GM21737 (cell line): ENCODE results near the gene EPN2.
"Not testable (repeated sequence)": the region's sequence is repeated elsewhere in the genome, so short reads cannot be mapped to it uniquely, and the experiment has no call there.

Experiments used
- ATAC-seq: cut with Tn5 transposase; IDR thresholded peaks from one replicate; pipeline ENCODE4 v1.9.1; 2021; ENCODE audit warnings: mild to moderate bottlenecking, moderate library complexity; ENCODE audit not compliant: unreplicated experiment

Gene EPN2

DNA sequence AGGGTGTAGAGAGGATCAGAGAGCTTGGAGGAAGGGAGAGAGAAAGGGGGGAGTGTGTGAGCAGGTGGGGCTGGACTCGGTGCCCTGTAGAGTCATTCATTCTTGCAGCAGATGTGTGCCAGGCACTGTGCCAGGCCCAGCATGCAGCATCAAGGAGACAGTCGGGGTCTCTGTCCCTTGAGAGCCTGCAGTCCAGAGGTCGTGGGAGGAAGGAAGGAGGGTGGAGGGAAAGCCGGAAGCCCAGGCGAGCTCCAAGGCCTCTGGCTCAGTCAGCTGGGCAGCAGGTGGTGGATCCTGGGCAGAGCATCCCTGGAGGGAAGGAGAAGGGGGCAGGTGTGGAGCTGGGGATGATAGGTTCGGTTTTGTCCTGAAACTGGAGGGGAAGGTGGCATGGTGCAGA, 27.5 kb downstream of the EPN2 start:
- no peak for ATAC-seq

DNA sequence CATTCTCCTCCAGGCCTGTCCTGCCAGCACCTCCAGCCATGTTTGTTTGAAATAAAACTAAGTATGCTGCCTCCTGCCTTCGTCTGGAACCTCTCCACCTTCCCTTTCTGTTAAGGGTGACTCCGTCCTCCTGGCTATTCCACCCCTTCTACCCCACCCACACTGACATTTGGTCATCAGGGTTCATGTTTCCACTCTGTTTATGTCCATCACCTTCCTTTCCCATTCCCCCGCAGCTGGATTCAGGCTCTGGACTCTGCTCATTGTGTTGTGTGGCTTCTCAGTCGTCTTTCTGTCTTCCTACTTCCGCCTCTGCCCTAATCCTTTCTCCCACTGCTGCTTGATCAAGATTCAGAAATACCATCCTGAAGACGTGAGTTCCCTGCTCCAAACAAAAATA, 28.6 kb downstream of the EPN2 start:
- ATAC-seq = no peak

DNA sequence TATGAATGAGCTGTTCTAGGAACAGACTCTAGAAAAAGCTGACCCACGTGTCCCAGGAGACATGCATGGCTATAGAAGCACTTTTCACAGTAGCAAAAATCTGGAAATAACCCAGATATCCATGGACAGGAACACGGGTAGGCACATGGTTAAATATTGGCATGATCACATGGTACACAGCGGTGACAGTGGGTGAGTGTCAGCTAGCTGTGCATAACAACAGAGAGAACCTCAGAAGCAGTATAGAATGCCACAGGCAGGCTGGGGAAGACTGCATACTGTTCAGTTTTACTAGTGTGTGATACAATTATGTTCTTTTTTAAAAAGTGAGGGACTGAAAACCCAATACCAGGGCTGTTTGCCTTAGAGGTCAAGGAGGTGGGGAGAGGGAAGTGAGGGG, 31.4 kb downstream of the EPN2 start:
- no peak for ATAC-seq

DNA sequence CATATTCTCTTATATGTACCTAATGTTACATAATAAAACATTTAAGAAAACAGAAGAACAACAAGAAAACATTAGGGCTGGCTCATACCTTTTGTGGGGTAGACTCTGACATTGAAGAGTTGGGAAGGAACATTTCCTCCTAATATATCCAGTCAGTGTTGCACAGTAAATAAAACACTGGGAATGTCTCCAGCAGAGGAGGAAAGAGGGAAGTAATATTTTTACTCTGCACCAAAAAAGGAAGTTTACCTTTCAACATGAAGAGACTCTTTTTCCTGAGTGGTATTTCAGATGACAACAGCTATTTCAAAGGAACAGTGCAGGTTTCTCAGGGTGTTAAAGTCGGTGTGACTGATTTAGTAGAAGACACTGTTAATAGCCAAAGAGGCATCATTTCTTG, 31.9 kb downstream of the EPN2 start:
- no peak for ATAC-seq

DNA sequence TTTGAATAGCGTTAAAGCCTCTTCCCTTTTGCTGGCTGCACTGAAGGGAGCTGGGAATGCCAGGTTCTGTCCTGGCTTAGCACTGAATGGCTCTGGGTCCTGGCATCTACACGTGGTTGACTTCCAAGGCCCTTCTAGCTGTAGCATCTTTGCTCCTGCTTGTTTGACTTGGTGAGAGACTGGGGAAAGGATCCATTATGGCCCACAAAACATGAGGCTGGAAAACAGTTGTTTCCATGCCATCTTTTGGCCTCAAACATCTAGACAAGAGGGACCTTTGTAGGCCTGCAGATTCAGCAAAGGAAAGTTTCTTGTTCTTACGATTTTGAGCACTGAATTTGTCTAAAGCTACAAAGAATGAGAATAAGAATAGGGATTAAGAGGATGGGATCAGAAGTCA, 32.5 kb downstream of the EPN2 start:
- no peak for ATAC-seq

DNA sequence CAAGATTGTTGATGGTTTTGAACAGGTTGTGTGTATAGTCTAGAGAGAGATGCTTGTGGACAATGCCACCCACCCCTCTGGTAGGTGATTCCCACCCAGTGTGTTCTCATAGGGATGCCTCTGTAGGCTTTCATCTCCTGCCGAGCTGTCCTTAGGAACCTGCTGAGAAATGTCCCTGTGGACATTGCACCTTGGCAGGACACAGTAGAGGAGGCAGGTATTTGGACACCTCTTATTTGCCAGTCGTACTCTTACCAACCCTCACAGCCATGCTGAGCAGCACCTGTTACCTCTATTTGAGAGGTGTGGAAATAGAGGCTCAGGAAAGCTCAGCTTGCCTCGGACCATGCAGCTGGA, 33.2 kb downstream of the EPN2 start:
- no peak for ATAC-seq

DNA sequence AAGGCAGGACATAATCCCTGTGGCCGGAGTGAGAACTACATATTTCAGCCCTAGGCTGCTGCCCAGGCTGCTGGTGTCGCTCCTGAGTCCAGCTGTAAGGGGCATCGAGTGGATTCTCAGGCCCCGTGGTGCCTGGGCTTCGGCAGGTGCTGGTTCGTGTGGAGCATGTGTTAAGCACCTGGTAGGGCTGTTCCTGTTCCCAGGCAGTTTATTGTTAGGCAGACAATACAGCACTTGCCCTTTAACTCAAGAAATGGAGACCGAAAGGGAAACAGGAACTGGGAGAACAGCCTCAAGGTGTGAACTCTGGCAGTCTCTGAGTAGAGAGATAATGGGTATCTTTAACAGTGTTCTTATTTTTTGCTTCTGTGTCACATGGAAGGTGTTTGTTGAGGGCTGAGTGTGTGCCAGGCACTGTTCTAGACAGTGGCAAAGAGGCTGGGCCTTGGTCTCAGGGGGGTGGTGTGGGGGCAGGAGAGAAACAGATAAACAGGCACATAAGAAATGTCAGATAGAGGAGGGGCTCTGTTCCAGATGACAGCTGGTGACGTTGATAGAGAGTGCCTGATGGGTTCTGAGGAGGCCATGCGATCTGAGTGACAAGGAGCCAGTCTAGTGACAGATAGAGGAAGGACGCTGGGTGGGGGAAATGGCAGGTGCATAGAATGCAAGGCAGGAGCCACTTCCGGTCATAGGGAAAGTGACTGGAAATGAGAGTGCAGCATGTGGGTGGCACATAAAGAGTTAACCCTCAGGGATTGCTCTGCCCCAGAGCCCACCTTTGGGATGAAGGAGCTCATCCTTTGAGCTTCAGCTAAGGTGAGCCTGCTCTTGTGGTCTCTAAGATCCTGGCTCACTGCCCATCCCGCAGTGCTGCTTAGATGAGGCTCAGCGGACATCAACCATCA, 33.8 kb downstream of the EPN2 start:
- peak; percentile 70 for ATAC-seq

DNA sequence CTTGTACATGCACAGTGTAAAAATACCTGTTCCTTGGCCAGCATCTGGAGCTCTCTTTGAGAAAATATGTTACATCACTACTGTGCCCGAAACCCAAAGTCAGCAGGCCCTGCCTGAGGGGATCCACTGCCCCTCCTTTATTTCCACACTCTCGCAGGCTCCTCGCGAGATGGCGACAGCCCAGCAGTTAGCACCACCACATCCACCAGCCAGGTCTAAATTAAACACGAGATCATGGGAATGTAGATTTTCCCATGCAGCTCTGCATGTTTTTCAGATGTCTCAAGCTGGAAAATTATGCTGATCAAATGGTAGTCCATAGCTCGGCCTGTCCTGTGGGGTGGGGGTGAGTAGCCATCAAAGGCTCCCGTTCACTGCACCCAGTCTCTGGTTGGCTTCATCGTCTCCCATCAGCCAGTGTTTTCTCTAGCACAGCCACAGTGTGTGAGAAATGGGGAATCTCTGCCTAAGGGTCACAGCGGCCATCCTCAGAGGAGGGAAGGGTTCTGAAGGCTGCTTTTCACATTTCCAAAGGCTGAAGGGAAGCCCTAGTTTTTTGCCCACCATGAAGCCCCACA, 34.7 kb downstream of the EPN2 start:
- ATAC-seq = no peak

DNA sequence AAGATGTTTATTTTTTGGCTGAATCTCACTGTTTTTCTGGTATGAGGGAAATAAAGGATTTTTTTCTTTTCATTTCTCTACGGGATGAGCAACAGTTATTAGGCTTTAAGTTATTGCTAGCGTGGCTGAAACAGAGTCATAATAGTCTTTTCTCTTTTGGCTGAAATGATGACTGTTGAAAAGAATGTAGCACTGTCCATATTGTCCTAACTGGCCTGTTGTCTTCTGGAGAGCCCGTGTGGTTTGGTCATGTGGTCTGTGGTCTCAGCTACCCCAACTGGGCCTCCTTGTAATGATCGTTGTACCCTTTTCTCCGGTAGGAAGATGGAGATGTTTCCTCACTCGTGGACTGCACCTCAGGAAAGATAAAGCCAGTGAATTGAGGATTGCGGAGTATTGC, 36.6 kb downstream of the EPN2 start:
- no peak for ATAC-seq

DNA sequence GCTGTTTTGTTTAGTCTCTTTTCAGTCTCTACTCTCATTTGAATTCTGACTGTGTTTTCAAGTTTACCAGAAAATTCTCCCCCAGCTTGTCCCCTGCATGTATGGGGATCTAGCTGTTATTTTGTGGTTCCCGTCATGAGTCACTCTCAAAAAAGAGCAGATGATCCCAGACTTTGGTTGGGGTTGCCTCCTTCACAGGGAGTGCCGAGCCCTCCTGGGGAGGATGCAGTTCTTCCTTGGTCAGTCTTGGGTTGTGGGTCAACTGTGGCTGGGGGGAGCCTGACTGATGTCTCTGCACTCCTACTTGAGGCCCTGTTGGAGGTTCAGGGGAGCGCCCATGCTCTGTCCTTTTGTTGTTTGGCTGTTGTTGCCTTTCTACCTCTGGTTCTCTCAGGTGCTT, 37.7 kb downstream of the EPN2 start:
- ATAC-seq = no peak

DNA sequence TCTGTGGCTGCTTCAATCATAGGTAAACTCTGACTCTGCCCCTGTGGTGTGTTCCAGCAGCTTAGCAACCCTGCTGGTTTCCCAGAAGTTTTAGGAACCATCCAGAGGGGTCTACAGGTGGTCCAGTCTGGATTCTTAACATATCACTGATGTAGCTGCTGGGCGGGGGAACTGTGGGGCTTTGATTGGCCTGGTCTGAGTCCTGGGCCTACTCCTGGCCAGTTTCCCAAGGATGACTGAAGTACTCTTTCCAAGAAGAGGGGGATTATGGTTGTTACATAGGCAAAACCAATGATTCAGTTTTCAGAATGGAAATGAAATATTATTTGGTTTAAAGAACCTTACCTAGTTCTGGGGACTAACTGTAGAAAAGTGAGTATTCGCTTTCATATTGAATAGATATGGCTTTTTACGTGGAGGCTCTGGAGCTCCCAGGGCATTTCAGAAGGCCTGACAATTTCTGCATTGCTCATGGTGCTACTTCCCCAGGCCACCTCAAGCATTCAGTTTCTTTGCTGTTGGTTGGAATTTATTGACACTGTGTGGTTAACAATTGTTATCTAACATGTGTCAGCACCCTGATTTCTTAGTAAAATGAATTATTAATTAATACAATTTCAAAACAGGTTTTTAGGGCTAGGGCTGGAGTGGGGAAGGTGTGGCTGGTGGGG, 38.4 kb downstream of the EPN2 start:
- no peak for ATAC-seq

DNA sequence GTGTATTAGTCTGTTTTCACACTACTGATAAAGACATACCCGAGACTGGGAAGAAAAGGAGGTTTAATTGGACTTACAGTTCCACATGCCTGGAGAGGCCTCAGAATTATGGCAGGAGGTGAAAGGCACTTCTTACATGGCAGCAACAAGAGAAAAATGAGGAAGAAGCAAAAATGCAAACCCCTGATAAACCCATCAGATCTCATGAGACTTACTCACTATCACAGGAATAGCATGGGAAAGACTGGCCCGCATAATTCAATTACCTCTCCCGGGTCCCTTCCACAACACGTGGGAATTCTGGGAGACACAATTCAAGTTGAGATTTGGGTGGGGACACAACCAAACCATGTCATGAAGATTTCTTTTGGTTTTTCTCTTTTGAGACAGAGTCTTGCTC, 41.1 kb downstream of the EPN2 start:
- not testable (repeated sequence) for ATAC-seq

DNA sequence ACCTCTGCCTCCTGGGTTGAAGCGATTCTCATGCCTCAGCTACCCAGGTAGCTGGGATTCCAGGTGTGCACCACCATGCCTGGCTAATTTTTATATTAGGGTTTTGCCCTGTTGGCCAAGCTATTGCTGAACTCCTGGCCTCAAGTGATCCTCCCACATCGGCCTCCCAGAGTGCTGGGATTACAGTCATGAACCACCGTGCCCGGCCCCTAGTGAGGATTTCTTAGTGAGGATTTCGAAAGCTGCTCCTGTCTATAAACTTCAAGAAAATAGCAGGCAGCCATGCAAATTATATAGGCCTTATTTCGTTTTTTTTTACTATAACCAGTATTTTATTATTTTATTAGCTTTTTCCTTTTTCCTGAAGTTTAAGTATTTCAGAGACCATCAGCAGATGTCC, 41.6 kb downstream of the EPN2 start:
- no peak for ATAC-seq

DNA sequence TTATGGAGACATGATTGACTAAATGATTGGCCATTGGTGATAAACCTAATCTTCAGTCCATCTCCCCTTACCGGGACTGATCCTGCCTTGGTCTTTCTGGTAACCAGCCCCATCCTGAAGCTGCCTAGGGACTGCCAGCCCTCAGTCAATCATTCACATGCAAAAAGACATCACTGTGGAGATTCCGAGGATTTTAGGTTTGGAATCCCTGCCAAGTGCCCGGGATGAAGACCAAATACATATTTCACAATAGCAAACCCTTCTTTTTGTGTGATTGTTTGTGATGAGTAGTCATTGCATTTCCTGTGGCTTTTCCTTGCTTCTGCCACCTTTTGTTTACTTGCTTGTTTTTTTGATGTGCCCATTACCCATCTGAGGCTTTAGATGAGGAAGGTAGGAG, 44.0 kb downstream of the EPN2 start:
- no peak for ATAC-seq

DNA sequence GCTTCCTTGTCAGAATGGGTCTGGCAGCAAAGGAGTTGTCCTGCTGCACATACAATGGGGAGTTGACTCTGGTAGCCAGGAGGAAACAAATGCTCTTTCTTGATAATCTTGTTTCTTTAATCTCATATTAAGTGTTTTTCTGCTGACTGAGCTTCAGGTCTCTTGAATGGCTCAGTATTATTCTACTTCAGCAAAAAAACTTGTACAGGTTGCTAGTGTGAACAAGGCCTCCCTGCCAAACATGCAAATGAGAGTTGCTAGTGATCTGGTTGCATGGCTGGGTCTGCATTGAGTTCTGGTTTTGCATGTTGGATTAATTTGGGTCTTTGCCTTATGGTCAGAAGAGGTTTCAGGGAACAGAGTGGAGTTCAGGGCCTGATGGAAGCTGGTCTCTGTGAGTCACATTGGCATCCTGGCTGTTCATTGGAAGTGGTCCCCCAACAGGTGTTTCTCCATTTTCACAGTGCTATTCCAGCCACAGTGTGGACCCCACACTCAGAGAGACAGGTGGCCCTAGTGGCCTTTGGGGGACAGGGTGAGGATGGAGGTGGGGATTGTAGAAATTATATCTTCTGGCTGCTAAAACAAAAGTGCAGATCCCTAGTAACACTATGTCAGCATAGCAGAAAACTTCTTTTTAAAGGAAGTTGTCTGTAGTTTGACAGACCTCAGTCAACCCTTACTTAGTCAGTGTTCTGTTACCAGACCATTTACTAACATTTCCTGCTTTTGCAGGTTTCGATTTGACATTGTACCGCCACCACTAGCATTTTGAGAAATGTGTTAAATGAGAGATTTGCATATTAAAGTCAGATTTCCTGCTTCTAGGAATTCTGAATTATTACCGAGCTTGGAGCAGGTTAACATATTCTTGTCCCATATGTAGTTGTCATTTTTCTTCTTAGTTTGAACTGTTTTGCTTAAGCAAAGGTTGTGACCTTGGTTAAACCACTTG, 47.1 kb downstream of the EPN2 start:
- ATAC-seq = no peak

DNA sequence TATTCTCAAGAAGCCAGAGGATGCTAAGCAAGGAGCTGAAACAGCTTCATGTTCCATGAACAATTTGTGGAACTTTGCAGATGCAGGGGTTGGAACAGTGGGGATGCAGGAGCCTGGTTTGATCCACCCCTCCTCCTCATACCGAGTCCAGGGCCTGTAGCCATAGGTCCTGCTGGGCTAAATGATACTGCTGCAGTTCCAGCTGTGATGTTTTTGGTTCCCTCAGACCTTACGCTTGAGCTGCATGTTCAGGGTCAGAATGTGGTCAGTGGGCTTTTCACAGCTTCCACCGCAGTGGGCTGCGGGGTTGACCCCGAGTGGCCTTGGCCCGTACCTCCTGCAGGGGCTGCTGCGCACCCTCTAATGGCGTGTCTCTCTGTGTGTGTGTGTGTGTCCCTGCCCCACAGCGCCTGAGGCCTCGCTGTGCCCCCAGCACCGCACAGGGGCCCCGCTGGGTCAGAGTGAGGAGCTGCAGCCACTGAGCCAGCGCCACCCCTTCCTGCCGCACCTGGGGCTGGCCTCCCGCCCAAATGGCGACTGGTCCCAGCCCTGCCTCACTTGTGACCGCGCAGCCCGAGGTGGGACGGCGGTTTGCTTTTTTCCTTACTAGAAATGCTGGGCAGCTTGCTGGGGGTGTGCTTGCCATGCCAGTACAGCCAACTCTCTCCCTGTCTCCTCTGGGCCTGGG, 48.2 kb downstream of the EPN2 start:
- no peak for ATAC-seq

DNA sequence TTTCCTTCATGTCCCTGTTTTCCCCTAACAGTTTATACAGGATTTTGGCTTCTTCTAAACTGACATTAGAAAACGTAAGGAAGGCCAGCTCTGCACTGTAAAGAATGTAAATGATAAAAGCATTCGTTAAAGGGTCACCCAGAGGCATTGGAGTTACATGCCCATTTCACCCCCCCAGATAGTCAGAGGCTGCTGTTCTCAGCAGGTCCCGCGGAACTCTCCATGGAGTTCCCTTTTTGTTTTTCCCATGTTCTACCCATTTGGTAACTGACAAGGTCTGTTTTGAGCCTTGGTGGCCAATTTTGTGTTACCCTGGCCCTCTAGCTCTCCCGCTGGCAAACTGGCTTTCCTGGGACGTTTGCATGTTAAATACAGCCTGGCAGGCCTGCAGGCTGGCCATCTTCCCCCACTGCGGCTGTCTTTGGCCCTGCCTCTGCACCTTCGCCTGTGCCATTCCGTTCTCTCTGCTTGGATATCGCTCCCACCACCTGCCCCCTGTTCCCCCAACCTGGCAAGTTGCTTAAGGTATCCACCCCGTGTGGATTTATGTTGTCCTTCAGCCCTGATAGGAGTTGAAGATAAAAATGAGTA, 49.7 kb downstream of the EPN2 start:
- no peak for ATAC-seq

DNA sequence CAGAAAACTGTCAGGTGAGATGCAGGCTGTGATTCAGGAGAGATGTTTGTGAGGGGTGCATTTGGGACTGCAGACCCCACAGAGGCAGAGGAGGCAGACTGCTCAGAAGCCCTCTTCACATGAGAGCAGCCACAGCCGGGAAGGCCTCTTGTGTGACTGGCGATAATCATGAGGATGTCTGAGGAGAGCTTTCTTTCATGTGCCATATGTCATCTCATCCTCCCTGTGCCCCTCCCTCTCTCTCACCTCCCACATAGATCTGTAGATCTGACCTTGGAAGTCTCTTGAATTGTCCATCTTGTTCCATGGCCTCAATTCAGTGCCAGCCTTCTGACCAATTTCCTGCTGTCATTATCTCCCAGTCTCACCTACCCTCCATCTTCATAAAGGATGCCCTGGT, 50.5 kb downstream of the EPN2 start:
- no peak for ATAC-seq

DNA sequence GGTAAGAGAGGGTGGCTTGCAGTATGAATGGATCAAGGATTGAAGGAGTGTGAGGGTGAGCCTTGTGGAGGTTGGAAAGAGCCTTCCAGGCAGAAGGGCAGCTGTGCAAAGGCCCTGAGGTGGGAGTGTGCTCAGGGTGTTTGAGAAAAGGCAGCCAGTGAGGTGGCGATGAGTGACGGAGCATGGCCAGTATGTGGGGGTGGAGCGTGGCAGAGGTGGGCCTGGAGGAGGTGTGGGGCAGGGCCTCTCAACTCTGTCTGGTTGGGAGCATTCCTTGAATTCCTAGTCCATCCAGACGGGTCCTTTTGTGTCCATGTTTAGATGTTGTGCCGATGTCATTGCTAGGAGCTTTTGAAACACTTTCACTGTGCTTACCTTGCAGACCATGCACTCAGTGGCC, 51.3 kb downstream of the EPN2 start:
- no peak for ATAC-seq

DNA sequence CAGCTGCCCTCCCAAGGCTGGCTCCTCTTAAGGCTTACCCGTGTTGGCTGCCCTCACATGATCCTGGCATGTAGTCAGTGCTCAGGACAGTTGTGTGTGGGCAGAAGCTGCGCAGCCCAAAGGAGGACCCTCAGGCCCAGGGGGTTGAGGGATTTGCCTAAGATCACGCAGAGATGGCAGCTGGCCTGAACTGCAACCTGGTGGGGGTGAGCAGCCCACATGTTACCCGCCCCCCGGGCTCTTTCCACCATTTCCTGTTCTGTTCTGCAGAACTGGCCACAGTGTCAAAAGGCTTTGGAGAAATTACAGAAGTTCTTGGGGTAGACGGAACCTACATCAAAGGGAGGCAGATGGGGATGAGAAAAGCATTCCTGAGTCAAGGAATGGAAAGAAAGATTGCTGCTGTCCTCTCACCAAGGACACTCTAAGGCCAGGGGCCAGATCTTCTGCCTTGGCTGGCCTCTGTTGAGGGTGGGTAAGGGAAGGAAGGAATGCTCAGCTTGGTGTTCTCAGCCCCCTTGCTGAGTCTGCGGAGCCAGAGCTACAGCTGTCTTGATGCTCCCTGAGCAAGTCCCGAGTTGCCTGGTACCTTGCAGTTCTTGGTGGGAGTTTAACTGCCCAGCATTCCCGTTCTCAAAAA, 53.0 kb downstream of the EPN2 start:
- ATAC-seq = no peak
